Retinal pigment epithelial cell (primary cell): ENCODE results near the gene LMAN1.

ENCODE experiments used
- DNase-seq: peaks from one replicate; pipeline ENCODE4 v3.0.0-alpha.2; 2010; ENCODE audit warnings: low read depth
- H3K4me3 ChIP-seq: 2 replicates; pipeline ENCODE4 v1.5.1; 2011; ENCODE audit warnings: mild to moderate bottlenecking, low read length, control low read depth, moderate library complexity
- TF ChIP-seq, protein P1 (sequence below): conservative IDR thresholded peaks from 2 replicates; pipeline ENCODE4 v1.5.1; 2011; ENCODE audit warnings: low read depth, low read length, control low read depth, inconsistent platforms

Gene LMAN1

DNA sequence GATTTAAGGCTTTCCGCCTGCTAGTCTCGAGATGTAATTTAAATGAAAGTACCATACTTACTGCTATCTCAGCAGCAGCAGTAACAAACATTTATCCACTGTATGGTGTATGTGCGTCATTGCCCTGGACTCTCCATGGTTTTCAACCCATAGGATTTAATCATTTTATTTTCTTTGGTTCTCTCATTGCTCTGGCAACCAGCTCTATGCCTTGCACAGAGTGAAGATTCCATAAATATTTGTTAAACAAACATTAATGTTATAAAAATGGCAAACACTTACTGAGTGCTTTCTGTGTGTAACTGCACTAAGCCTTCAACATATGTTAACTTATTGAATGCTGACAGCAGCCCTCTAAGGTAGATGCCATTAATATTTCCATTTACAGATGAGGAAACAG, 1.3 kb upstream of the LMAN1 start:
- no peak for DNase-seq
- TF ChIP-seq, protein P1, sequence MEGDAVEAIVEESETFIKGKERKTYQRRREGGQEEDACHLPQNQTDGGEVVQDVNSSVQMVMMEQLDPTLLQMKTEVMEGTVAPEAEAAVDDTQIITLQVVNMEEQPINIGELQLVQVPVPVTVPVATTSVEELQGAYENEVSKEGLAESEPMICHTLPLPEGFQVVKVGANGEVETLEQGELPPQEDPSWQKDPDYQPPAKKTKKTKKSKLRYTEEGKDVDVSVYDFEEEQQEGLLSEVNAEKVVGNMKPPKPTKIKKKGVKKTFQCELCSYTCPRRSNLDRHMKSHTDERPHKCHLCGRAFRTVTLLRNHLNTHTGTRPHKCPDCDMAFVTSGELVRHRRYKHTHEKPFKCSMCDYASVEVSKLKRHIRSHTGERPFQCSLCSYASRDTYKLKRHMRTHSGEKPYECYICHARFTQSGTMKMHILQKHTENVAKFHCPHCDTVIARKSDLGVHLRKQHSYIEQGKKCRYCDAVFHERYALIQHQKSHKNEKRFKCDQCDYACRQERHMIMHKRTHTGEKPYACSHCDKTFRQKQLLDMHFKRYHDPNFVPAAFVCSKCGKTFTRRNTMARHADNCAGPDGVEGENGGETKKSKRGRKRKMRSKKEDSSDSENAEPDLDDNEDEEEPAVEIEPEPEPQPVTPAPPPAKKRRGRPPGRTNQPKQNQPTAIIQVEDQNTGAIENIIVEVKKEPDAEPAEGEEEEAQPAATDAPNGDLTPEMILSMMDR, result no peak
- no peak overlapping the region for H3K4me3 ChIP-seq

DNA sequence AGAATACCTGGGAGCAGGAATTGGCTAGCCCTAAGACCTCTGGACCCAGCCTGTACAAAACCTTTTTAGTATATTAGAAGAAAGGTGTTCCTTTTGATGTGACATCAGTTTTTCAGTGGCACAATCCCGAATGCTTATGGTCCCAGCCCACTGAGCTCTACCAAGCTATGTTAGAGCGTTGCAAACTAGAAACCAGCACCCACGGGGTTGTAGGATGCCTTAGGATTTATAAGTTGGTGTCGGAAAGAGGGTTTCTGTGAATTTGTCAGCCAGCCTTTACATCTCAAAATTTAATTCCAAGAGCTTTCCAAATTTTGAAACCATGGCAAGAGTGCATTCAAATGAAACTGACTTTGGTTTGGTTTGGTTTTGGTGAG, 499 bp upstream of the LMAN1 start:
- H3K4me3 ChIP-seq, result peak overlapping the region; percentile 53
- DNase-seq, result no peak
- TF ChIP-seq, protein P1, result no peak

DNA sequence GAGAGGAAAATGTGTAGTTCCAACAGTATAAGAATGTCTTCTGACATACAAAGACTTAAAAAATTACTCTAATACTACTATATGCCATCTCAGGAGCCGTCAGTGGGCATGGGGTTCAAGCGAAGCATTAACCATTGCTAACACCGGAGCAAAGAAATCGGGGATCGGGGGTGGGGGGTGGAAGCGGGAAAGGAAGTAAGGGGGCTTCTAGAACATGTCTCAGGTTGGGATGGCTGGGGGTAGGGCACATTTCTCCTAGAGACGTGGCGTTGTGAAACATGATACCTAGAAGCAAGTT, 702 bp downstream of the LMAN1 start:
- TF ChIP-seq, protein P1, result no peak
- no peak for DNase-seq
- H3K4me3 ChIP-seq, result peak overlapping the region; percentile 96

GRCh38 chr18:59357928-59358327, 1.1 kb downstream of the LMAN1 start:
- peak overlapping the region; percentile 96 for H3K4me3 ChIP-seq
- TF ChIP-seq, protein P1, result no peak
- peak; percentile 39 for DNase-seq

- TF ChIP-seq, protein P1, result no peak
- DNase-seq, result no peak
- no peak overlapping the region for H3K4me3 ChIP-seq
Measured at GRCh38 chr18:59354731-59355130, 4.3 kb downstream of the LMAN1 start.

DNA sequence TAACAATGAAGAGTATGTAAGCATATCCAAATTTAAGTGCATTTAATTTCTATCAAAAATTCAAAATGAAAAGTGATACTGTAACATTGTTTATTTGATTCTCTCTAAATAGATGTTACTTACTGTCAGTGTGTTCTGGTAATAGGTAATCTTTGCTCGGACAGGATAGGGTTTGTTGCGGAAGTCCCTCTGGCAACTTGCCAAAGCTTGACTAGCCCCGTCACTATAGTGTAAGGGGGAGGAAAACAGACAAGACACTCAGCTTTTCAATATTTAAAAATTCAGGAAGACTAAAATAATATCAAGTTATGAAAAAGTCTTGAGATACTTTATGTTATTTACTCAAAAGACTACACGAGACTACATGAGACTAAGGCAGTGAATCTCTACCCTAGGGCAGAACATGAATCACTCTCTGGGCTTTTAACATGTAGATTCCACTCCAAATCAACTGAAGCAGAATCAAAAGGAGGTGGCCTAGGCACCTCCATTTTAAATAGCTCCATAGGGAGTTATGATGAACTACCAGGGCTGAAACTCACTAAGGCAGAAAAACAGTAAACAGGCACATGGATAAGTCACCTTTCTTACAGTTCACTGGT, 5.9 kb downstream of the LMAN1 start:
- H3K4me3 ChIP-seq, result no peak overlapping the region
- DNase-seq, result no peak
- TF ChIP-seq, protein P1, result no peak

GRCh38 chr18:59352250-59352855, 6.7 kb downstream of the LMAN1 start:
- no peak for DNase-seq
- TF ChIP-seq, protein P1, result no peak
- no peak overlapping the region for H3K4me3 ChIP-seq
